Prostate gland (tissue), 2 donors: ENCODE data around the gene MAD2L2. TPM values are rescaled to one million over a fixed set of nuclear protein-coding genes. Genes with fewer than 3 reads are reported as not detected.

ENCODE experiments used
- DNase-seq: peaks from one replicate; pipeline ENCODE4 v3.0.0-alpha.2; 2019; ENCODE audit warnings: low spot score
- H3K27ac ChIP-seq, 2 donors: fragments of 200-600 bp; sonication (generic); 2 replicates each; pipeline ENCODE4 v1.5.1; 2017 to 2019
- H3K27me3 ChIP-seq: fragments of 200-600 bp; sonication (generic); replicated peaks from 2 replicates; pipeline ENCODE4 v1.5.1; 2019; ENCODE audit not compliant: insufficient read depth
- H3K36me3 ChIP-seq, 2 donors: fragments of 200-600 bp; sonication (generic); 1 replicate in 1 of 2; 2 replicates in 1 of 2; pipeline versions ENCODE4 v1.5.1 to v1.8.1; 2017 to 2019
- H3K4me1 ChIP-seq: fragments of 200-600 bp; sonication (generic); replicated peaks from 2 replicates; pipeline ENCODE4 v1.5.1; 2019
- H3K4me3 ChIP-seq, 2 donors: fragments of 200-600 bp; sonication (generic); 2 replicates each; pipeline ENCODE4 v1.5.1; 2017 to 2019
- H3K9me3 ChIP-seq: fragments of 200-600 bp; sonication (generic); 2 replicates; pipeline ENCODE4 v1.5.1; 2017
- CTCF ChIP-seq, 4 experiments: fragments of 200-600 bp in 2 of 4; fragments of 450-650 bp in 2 of 4; sonication (generic) in 2 of 4; IDR thresholded peaks; 1 replicate in 3 of 4; 2 replicates in 1 of 4; pipeline ENCODE4 v1.5.1; 2016 to 2019; ENCODE audit warnings: antibody characterized with exemption in 4 of 4, mild to moderate bottlenecking in 2 of 4, moderate library complexity in 2 of 4
- POLR2A ChIP-seq: fragments of 450-650 bp; IDR thresholded peaks from one replicate; pipeline ENCODE4 v1.6.1; 2016; ENCODE audit warnings: antibody characterized with exemption, mild to moderate bottlenecking
- POLR2AphosphoS5 ChIP-seq: sonication (generic); formaldehyde crosslinking; IDR thresholded peaks from one replicate; pipeline ENCODE4 v1.6.1; 2017; ENCODE audit warnings: antibody characterized with exemption
- WGBS: methylation state at CpG from one replicate; pipeline ENCODE4 v1.1.5; 2018; 5-methylcytosine and 5-hydroxymethylcytosine counted together
- intact Hi-C: fragments of 100-400 bp; cut with DNase I; formaldehyde crosslinking; loops from one replicate; pipeline ENCODE4 v1.14.2; 2022
- total RNA-seq, 2 donors: library from RNA; depleted of rRNA; stranded (reverse); fragments of >200 nt; gene quantifications; one replicate each; pipeline ENCODE4 v1.1.0, GENCODE V29; 2016

Gene MAD2L2
- total RNA-seq, 2 donors from 2014 or later: 37.3 to 67.8 TPM

DNA sequence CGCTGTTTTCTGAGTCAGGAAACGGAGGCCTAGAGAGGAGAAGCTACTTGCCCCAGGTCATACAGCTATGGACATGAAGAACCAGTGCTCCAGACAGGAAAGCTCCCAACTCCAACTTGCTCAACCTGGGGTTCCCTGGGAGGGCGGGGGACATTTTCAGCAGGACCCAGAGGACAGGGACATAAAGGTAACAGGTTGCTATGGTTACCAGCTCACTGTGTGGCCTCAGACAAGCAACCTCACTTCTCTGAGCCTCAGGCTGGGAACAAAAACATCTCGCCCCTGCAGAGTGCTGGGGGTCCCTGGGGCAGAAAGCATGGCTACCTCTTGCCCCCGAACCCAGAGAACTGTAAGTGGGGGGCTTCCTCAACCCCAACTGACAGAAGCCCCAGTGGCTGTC lies 42.8 kb downstream of the MAD2L2 start:
- Histone ChIP-seq H3K27me3 (peaks cover 3% of the 10 kb centered on the region), H3K27ac (no peak overlapping the region), H3K4me1 (no peaks in the 10 kb centered on the region), H3K36me3 (no peaks in the 10 kb centered on the region), H3K4me3 (no peak overlapping the region), H3K9me3 (no peaks in the 10 kb centered on the region)
- intact Hi-C loops: no loop called here
- TF ChIP-seq POLR2A: no peak
- no peak for TF ChIP-seq POLR2AphosphoS5
- TF ChIP-seq CTCF (IDR thresholded peaks at IDR 0.05): no peak
- no peak for DNase-seq
- WGBS: 52% methylated on average over 5 of the region's 5 CpGs

DNA sequence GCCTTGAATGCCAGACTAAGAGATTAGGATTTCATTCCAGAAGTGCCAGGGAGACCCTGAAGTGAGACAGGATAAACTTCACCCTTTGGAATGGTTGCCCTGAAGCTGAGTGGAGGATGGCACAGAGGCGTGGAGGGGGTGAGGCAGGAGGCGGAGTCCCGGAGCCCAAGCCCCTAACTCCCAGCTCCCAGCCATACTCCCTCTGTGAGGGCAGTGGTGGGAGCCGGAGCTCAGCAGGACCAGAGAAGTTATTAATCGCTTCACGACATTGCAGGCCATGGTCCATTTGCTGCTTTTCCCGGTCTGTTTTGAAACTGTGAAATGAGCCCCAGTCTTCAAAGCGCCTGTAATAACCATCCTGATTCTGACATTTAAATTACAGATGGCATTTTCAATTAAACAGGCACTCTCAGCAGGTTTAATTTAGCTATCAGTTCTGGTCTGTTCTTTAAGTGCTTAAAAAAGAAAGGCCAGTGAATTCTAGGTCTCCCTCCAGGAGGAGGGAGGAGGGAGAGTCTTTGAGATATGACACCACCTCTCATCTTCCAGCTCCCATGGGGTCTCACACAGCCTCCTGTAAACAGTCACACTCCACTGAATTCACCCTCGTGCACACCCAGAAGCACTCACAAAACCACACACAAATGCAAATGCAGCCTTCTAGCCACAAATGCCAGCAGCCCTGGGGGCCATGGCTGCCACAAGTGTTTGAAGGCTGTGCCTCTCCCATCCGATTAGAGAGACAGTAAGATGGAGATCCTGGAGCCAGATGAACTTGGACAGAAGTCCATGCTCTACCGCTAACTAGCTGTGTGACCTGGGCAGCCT lies 46.4 kb downstream of the MAD2L2 start:
- no peak for TF ChIP-seq POLR2AphosphoS5
- TF ChIP-seq POLR2A: no peak
- TF ChIP-seq CTCF (IDR thresholded peaks at IDR 0.05): no peak

DNA sequence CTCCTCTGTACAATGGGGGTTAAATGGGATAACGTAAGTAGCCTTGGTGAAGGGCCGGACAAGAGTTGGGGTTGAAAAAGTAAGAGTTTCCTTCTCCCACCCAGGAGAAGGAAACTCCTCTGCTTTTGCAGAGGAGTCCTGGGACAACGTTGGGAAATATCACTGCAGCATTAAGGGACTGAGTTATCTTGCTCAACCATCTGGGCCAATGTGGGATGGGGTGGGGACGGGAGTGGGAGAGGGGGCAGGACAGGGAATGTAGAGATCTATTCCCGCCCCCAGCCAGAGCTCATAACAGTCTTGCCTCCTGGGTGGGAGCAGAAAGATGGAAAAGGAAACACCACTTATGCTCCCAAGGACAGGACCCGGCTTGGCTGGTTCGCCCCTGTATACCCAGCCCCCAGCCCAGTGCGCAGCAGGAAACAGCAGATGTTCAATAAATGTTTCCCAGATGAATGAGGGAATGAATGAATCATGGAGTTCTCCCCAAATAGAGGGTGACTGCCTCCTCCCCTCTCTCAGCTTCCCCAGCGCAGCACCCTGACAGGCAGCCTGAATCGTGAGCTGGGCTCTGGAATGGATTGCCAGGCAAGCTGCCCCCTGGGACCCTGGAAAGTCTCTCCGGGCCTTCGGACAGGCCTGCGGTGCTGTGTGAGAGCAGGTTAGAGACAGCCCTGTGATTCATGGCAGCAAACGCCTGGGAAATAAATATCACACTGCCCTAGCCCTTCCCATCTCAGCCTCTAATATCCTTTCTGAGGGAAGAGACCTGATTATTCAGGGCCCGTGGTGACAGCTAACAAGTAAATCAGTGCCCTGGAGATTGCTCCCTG lies 51.5 kb downstream of the MAD2L2 start:
- H3K36me3 ChIP-seq: no peaks in the 10 kb centered on the region
- TF ChIP-seq POLR2A: no peak
- TF ChIP-seq POLR2AphosphoS5: no peak
- no peak for TF ChIP-seq CTCF (IDR thresholded peaks at IDR 0.05)
- H3K4me3 ChIP-seq: no peak overlapping the region
- no peaks in the 10 kb centered on the region for H3K4me1 ChIP-seq
- peaks cover 5% of the 10 kb centered on the region for H3K27me3 ChIP-seq
- no peak overlapping the region for H3K27ac ChIP-seq
- 47% methylated on average over 15 of the region's 15 CpGs for WGBS
- intact Hi-C loops: no loop called here
- no peak for DNase-seq
- no peaks in the 10 kb centered on the region for H3K9me3 ChIP-seq

More for the DNA sequence above, 46.4 kb downstream of the MAD2L2 start:
- Histone ChIP-seq H3K4me3 (no peak overlapping the region), H3K27me3 (peaks cover 3% of the 10 kb centered on the region), H3K4me1 (no peaks in the 10 kb centered on the region), H3K36me3 (no peaks in the 10 kb centered on the region), H3K27ac (no peak overlapping the region), H3K9me3 (no peaks in the 10 kb centered on the region)
- WGBS: 69% methylated on average over 11 of the region's 11 CpGs
- DNase-seq: no peak
- intact Hi-C loops: no loop called here

GRCh38 chr1:11628767-11629166 lies 52.2 kb downstream of the MAD2L2 start:
- H3K4me3 ChIP-seq: no peak overlapping the region
- no peak overlapping the region for H3K27ac ChIP-seq
- 91% methylated on average over 7 of the region's 7 CpGs for WGBS
- no peaks in the 10 kb centered on the region for H3K36me3 ChIP-seq
- H3K9me3 ChIP-seq: no peaks in the 10 kb centered on the region
- no peaks in the 10 kb centered on the region for H3K4me1 ChIP-seq
- intact Hi-C loops: no loop called here
- DNase-seq: no peak
- peaks cover 4% of the 10 kb centered on the region for H3K27me3 ChIP-seq
- no peak for TF ChIP-seq POLR2A
- no peak for TF ChIP-seq CTCF (IDR thresholded peaks at IDR 0.05)
- no peak for TF ChIP-seq POLR2AphosphoS5
